ENCODE results near the gene MOG.

- TF ChIP-seq, protein P1, sequence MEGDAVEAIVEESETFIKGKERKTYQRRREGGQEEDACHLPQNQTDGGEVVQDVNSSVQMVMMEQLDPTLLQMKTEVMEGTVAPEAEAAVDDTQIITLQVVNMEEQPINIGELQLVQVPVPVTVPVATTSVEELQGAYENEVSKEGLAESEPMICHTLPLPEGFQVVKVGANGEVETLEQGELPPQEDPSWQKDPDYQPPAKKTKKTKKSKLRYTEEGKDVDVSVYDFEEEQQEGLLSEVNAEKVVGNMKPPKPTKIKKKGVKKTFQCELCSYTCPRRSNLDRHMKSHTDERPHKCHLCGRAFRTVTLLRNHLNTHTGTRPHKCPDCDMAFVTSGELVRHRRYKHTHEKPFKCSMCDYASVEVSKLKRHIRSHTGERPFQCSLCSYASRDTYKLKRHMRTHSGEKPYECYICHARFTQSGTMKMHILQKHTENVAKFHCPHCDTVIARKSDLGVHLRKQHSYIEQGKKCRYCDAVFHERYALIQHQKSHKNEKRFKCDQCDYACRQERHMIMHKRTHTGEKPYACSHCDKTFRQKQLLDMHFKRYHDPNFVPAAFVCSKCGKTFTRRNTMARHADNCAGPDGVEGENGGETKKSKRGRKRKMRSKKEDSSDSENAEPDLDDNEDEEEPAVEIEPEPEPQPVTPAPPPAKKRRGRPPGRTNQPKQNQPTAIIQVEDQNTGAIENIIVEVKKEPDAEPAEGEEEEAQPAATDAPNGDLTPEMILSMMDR (IDR thresholded peaks at IDR 0.05; ENCODE audit: borderline replicate concordance, extremely low read depth, low read length, poor library complexity, severe bottlenecking), result peak; percentile 68
- TF ChIP-seq EZH2 (IDR thresholded peaks at IDR 0.05; ENCODE audit: borderline replicate concordance, low read depth, low read length, severe bottlenecking), result no peak
Observed at GRCh38 chr6:29702519-29703103, 45.7 kb downstream of the MOG start.
